ENCODE measurements around the gene SLC17A8. TPM values are rescaled to one million over a fixed set of nuclear protein-coding genes. Genes with fewer than 3 reads are reported as not detected.

SLC17A8 gene
- total and polyA plus RNA-seq, 2 donors from 2014 or later, result 0.09 to 0.16 TPM

DNA sequence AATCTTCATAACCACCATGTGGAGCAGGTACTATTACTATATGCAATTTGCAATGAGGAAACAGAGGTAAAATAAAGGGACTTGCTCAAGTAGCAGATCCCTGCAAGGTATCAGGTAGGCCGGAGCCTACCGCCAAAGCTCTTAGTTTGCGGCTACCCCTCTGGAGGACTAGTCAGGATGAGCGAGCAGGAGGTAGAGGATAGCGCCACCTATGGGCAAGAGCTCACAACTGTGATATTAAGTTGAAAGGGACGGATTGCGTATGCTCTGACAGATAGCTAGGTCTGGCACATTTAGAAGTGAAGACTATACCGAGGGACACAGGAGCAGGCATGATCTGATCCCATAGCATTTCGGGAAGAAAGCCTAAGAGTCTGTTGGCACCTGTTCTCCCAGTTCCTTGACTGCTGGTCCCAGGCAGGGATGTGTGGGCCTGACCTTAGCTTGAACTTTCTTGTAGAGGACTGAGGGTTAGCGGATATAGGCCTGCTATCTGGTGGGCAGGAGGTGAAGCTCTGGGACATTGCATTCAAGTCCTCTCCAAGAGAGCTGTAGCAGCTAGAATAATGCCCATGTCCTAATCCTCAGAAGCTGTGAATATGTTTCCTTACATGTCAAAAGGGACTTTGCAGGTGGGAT lies 48.0 kb downstream of the SLC17A8 start:
- H3K27ac ChIP-seq (ENCODE audit: low read depth in 2 of 2, low read length in 2 of 2), result no peak overlapping the region
- H3K4me1 ChIP-seq (ENCODE audit: control insufficient read depth in 2 of 3, insufficient read depth in 2 of 3, low read depth in 1 of 3, low read length in 3 of 3), result no peaks in the 10 kb centered on the region
- TF ChIP-seq, protein P1, sequence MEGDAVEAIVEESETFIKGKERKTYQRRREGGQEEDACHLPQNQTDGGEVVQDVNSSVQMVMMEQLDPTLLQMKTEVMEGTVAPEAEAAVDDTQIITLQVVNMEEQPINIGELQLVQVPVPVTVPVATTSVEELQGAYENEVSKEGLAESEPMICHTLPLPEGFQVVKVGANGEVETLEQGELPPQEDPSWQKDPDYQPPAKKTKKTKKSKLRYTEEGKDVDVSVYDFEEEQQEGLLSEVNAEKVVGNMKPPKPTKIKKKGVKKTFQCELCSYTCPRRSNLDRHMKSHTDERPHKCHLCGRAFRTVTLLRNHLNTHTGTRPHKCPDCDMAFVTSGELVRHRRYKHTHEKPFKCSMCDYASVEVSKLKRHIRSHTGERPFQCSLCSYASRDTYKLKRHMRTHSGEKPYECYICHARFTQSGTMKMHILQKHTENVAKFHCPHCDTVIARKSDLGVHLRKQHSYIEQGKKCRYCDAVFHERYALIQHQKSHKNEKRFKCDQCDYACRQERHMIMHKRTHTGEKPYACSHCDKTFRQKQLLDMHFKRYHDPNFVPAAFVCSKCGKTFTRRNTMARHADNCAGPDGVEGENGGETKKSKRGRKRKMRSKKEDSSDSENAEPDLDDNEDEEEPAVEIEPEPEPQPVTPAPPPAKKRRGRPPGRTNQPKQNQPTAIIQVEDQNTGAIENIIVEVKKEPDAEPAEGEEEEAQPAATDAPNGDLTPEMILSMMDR (IDR thresholded peaks at IDR 0.05; ENCODE audit: borderline replicate concordance, extremely low read depth, insufficient read depth), result peak; percentile 49
- no peaks in the 10 kb centered on the region for H3K9me3 ChIP-seq (ENCODE audit: control insufficient read depth in 2 of 3, insufficient read depth in 1 of 3, low read length in 3 of 3)
- no peaks in the 10 kb centered on the region for H3K27me3 ChIP-seq (ENCODE audit: control insufficient read depth, insufficient read depth, low read length)
- DNase-seq (peak in 4 of 5 donors; percentile 45 to 61 (median 53)), FAIRE-seq (no peak)
- no peaks in the 10 kb centered on the region for H3K36me3 ChIP-seq (ENCODE audit: control insufficient read depth in 2 of 3, insufficient read depth in 3 of 3, low read length in 3 of 3)
- intact Hi-C loops (cut with DNase I), result no loop called here
- H3K9ac ChIP-seq (ENCODE audit: low read length in 3 of 3), result no peak overlapping the region
- H3K4me3 ChIP-seq (ENCODE audit: low read length in 3 of 3), result no peak overlapping the region

DNA sequence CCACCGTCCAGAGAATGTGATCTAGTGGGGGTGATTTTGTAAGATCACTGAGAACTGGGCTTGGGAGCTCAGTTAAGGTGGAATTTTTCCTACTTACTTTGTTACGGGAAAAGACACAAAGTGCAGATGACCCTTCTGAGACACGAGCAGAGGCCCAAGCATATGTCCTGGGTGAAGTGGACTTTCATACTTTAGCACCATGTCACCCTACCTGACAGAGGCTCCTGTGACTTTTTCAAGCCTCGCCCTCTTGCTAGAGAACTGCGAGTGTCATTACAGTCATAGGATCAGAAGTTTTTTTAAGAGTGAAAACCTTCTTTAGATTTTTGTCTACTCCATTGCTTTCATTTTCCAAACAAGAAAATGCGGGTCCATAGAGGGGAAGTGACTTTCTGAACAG lies 56.1 kb downstream of the SLC17A8 start:
- intact Hi-C loops (cut with DNase I), result no loop called here
- no peaks in the 10 kb centered on the region for H3K36me3 ChIP-seq (ENCODE audit: control insufficient read depth in 2 of 3, insufficient read depth in 3 of 3, low read length in 3 of 3)
- H3K27me3 ChIP-seq (ENCODE audit: control insufficient read depth, insufficient read depth, low read length), result no peaks in the 10 kb centered on the region
- no peak overlapping the region for H3K27ac ChIP-seq (ENCODE audit: low read depth in 2 of 2, low read length in 2 of 2)
- H3K9ac ChIP-seq (ENCODE audit: low read length in 3 of 3), result no peak overlapping the region
- H3K4me1 ChIP-seq (ENCODE audit: control insufficient read depth in 2 of 3, insufficient read depth in 2 of 3, low read depth in 1 of 3, low read length in 3 of 3), result no peaks in the 10 kb centered on the region
- H3K9me3 ChIP-seq (ENCODE audit: control insufficient read depth in 2 of 3, insufficient read depth in 1 of 3, low read length in 3 of 3), result no peaks in the 10 kb centered on the region
- FAIRE-seq (no peak), DNase-seq (no peak)
- H3K4me3 ChIP-seq (ENCODE audit: low read length in 3 of 3), result no peak overlapping the region
- TF ChIP-seq, protein P1 (IDR thresholded peaks at IDR 0.05; ENCODE audit: borderline replicate concordance, extremely low read depth, insufficient read depth), result no peak

GRCh38 chr12:100414739-100415138 lies 57.9 kb downstream of the SLC17A8 start:
- DNase-seq (no peak), FAIRE-seq (no peak)
- Histone ChIP-seq H3K4me3 (ENCODE audit: low read length in 3 of 3) (no peak overlapping the region), H3K27ac (ENCODE audit: low read depth in 2 of 2, low read length in 2 of 2) (no peak overlapping the region), H3K27me3 (ENCODE audit: control insufficient read depth, insufficient read depth, low read length) (no peaks in the 10 kb centered on the region), H3K9me3 (ENCODE audit: control insufficient read depth in 2 of 3, insufficient read depth in 1 of 3, low read length in 3 of 3) (no peaks in the 10 kb centered on the region), H3K4me1 (ENCODE audit: control insufficient read depth in 2 of 3, insufficient read depth in 2 of 3, low read depth in 1 of 3, low read length in 3 of 3) (no peaks in the 10 kb centered on the region), H3K36me3 (ENCODE audit: control insufficient read depth in 2 of 3, insufficient read depth in 3 of 3, low read length in 3 of 3) (no peaks in the 10 kb centered on the region), H3K9ac (ENCODE audit: low read length in 3 of 3) (no peak overlapping the region)
- TF ChIP-seq, protein P1 (IDR thresholded peaks at IDR 0.05; ENCODE audit: borderline replicate concordance, extremely low read depth, insufficient read depth), result no peak
- intact Hi-C loops (cut with DNase I), result no loop called here

GRCh38 chr12:100422646-100423045 lies 65.8 kb downstream of the SLC17A8 start:
- no peak overlapping the region for H3K9ac ChIP-seq (ENCODE audit: low read length in 3 of 3)
- H3K36me3 ChIP-seq (ENCODE audit: control insufficient read depth in 2 of 3, insufficient read depth in 3 of 3, low read length in 3 of 3), result no peaks in the 10 kb centered on the region
- intact Hi-C loops (cut with DNase I), result no loop called here
- no peaks in the 10 kb centered on the region for H3K4me1 ChIP-seq (ENCODE audit: control insufficient read depth in 2 of 3, insufficient read depth in 2 of 3, low read depth in 1 of 3, low read length in 3 of 3)
- TF ChIP-seq, protein P1 (IDR thresholded peaks at IDR 0.05; ENCODE audit: borderline replicate concordance, extremely low read depth, insufficient read depth), result no peak
- H3K27ac ChIP-seq (ENCODE audit: low read depth in 2 of 2, low read length in 2 of 2), result no peak overlapping the region
- H3K4me3 ChIP-seq (ENCODE audit: low read length in 3 of 3), result no peak overlapping the region
- H3K27me3 ChIP-seq (ENCODE audit: control insufficient read depth, insufficient read depth, low read length), result no peaks in the 10 kb centered on the region
- DNase-seq (no peak), FAIRE-seq (no peak)
- peaks cover 0 to 5% (median 0%) of the 10 kb centered on the region in 3 donors for H3K9me3 ChIP-seq (ENCODE audit: control insufficient read depth in 2 of 3, insufficient read depth in 1 of 3, low read length in 3 of 3)
